ENCODE results near the gene IL18BP.

IL18BP gene

DNA sequence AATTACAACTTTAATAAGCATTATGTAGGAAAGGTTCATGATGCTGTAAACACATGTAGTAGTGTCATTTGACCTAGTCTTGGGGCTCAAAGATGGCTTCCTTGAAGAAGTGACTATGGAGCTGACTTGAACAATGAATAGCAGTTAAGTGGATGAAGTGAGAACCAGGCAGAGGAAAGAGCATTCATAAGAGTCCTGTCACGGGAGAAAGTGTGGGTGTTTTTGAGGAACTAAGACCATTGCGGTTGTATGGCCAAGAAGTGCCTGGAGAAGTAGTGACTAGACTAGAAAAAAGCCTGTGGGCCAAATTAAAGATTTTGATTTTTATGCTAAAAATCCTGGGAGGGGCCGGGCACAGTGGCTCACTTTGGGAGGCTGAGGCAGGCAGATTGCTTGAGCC lies 7.2 kb upstream of the IL18BP start:
- Histone ChIP-seq H3K36me3 (ENCODE audit: insufficient read depth, low read length) (peaks cover 16% of the 10 kb centered on the region; the same call in 1 of the 2 replicates), H2AFZ (ENCODE audit: low read depth, low read length) (no peak overlapping the region), H3K9me3 (ENCODE audit: insufficient read depth, low read length, severe bottlenecking) (no peaks in the 10 kb centered on the region), H3K4me1 (ENCODE audit: insufficient read depth, low read length) (no peaks in the 10 kb centered on the region), H3K27ac (ENCODE audit: low read length) (no peak overlapping the region), H4K20me1 (ENCODE audit: insufficient read depth, low read length) (peaks cover 3% of the 10 kb centered on the region; the same call in 1 of the 2 replicates), H3K4me2 (ENCODE audit: insufficient read depth, low read length) (no peak overlapping the region), H3K9ac (ENCODE audit: low read depth, low read length) (no peak overlapping the region), H3K4me3 (ENCODE audit: low read depth in 1 of 2, low read length in 2 of 2) (no peak overlapping the region), H3K79me2 (ENCODE audit: insufficient read depth, low read length) (no peaks in the 10 kb centered on the region), H3K27me3 (ENCODE audit: insufficient read depth, low read length, poor library complexity) (no peaks in the 10 kb centered on the region)
- TF ChIP-seq EZH2 (IDR thresholded peaks at IDR 0.05; ENCODE audit: borderline replicate concordance, low read depth, low read length, severe bottlenecking): no peak
- TF ChIP-seq, protein P1, sequence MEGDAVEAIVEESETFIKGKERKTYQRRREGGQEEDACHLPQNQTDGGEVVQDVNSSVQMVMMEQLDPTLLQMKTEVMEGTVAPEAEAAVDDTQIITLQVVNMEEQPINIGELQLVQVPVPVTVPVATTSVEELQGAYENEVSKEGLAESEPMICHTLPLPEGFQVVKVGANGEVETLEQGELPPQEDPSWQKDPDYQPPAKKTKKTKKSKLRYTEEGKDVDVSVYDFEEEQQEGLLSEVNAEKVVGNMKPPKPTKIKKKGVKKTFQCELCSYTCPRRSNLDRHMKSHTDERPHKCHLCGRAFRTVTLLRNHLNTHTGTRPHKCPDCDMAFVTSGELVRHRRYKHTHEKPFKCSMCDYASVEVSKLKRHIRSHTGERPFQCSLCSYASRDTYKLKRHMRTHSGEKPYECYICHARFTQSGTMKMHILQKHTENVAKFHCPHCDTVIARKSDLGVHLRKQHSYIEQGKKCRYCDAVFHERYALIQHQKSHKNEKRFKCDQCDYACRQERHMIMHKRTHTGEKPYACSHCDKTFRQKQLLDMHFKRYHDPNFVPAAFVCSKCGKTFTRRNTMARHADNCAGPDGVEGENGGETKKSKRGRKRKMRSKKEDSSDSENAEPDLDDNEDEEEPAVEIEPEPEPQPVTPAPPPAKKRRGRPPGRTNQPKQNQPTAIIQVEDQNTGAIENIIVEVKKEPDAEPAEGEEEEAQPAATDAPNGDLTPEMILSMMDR (IDR thresholded peaks at IDR 0.05; ENCODE audit: borderline replicate concordance, extremely low read depth, low read length, poor library complexity, severe bottlenecking): no peak
- DNase-seq: no peak
- ATAC-seq (ENCODE audit: insufficient read depth, low read depth): no peak

DNA sequence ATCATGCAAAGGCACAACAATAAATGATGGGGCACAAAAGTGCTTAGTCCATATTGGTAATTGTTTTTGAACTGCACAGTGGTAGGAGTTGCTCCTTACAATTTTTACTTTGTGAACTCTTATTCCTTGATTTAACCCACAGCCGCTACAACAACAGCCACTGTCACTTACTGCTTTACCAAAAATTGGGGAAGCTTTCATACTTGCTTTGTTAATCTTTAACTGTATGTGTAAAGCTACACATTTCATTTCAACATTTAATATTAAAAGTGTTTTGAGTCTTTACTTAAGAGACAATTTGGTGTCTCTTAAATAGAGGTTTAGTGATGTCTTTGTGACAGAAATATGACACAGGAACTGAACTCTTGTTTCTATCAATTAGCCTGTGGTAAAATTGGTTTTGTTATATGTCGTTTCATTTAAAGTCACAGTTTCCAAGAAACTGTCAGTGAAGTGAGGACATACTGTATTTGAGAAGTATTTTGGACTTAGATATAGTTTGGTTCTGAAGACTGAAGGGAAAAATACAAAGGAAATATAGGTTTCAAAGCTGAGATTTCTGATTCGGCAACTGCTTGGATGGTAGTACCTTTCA lies 6.5 kb upstream of the IL18BP start:
- H3K9me3 ChIP-seq (ENCODE audit: insufficient read depth, low read length, severe bottlenecking): no peaks in the 10 kb centered on the region
- no peaks in the 10 kb centered on the region for H3K27me3 ChIP-seq (ENCODE audit: insufficient read depth, low read length, poor library complexity)
- peaks cover 3% of the 10 kb centered on the region; the same call in 1 of the 2 replicates for H4K20me1 ChIP-seq (ENCODE audit: insufficient read depth, low read length)
- 0 out of 2 replicates have a peak, but pooled peaks cover 14% of the 10 kb centered on the region for H3K36me3 ChIP-seq (ENCODE audit: insufficient read depth, low read length)
- DNase-seq: no peak
- no peaks in the 10 kb centered on the region for H3K79me2 ChIP-seq (ENCODE audit: insufficient read depth, low read length)
- no peaks in the 10 kb centered on the region for H3K4me1 ChIP-seq (ENCODE audit: insufficient read depth, low read length)
- H3K9ac ChIP-seq (ENCODE audit: low read depth, low read length): no peak overlapping the region
- no peak overlapping the region for H3K4me2 ChIP-seq (ENCODE audit: insufficient read depth, low read length)
- no peak for ATAC-seq (ENCODE audit: insufficient read depth, low read depth)
- no peak overlapping the region for H3K4me3 ChIP-seq (ENCODE audit: low read depth in 1 of 2, low read length in 2 of 2)
- H2AFZ ChIP-seq (ENCODE audit: low read depth, low read length): no peak overlapping the region
- TF ChIP-seq, protein P1 (IDR thresholded peaks at IDR 0.05; ENCODE audit: borderline replicate concordance, extremely low read depth, low read length, poor library complexity, severe bottlenecking): no peak
- TF ChIP-seq EZH2 (IDR thresholded peaks at IDR 0.05; ENCODE audit: borderline replicate concordance, low read depth, low read length, severe bottlenecking): no peak
- no peak overlapping the region for H3K27ac ChIP-seq (ENCODE audit: low read length)

DNA sequence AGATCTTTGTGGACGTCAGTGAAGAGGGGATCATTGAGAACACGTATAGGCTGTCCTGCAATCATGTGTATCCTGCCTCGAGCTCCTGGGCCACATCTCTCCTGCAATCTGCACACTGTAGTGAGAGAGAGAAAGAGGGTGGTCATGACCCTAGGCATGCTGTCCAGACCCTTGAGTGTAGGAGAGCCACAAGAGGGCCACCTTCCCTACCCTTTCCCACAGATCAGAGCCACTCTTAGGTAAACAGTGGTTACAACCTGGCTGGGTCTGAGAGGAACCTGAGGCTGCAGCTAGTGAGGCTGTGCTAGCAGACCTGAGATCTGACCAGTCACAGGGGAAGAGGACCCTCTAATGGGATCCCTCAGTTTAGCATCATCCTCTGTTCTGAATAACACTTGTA lies 3.9 kb upstream of the IL18BP start:
- DNase-seq (no peak), ATAC-seq (ENCODE audit: insufficient read depth, low read depth) (no peak)
- H3K4me2 ChIP-seq (ENCODE audit: insufficient read depth, low read length): no peak overlapping the region
- no peaks in the 10 kb centered on the region for H3K9me3 ChIP-seq (ENCODE audit: insufficient read depth, low read length, severe bottlenecking)
- H3K9ac ChIP-seq (ENCODE audit: low read depth, low read length): no peak overlapping the region
- no peaks in the 10 kb centered on the region for H3K27me3 ChIP-seq (ENCODE audit: insufficient read depth, low read length, poor library complexity)
- H3K79me2 ChIP-seq (ENCODE audit: insufficient read depth, low read length): no peaks in the 10 kb centered on the region
- no peak overlapping the region for H3K4me3 ChIP-seq (ENCODE audit: low read depth in 1 of 2, low read length in 2 of 2)
- TF ChIP-seq EZH2 (IDR thresholded peaks at IDR 0.05; ENCODE audit: borderline replicate concordance, low read depth, low read length, severe bottlenecking): no peak
- TF ChIP-seq, protein P1 (IDR thresholded peaks at IDR 0.05; ENCODE audit: borderline replicate concordance, extremely low read depth, low read length, poor library complexity, severe bottlenecking): no peak
- H3K36me3 ChIP-seq (ENCODE audit: insufficient read depth, low read length): 0 out of 2 replicates have a peak, but pooled peaks cover 10% of the 10 kb centered on the region
- H4K20me1 ChIP-seq (ENCODE audit: insufficient read depth, low read length): peaks cover 3% of the 10 kb centered on the region; the same call in 1 of the 2 replicates
- no peak overlapping the region for H2AFZ ChIP-seq (ENCODE audit: low read depth, low read length)
- H3K4me1 ChIP-seq (ENCODE audit: insufficient read depth, low read length): no peaks in the 10 kb centered on the region
- H3K27ac ChIP-seq (ENCODE audit: low read length): no peak overlapping the region
